ENCODE data around the gene ZNF165. TPM values are rescaled to one million over a fixed set of nuclear protein-coding genes. Genes with fewer than 3 reads are reported as not detected.

The ZNF165 gene
- 0.32 and 0.49 TPM in 2 replicates for total RNA-seq

DNA sequence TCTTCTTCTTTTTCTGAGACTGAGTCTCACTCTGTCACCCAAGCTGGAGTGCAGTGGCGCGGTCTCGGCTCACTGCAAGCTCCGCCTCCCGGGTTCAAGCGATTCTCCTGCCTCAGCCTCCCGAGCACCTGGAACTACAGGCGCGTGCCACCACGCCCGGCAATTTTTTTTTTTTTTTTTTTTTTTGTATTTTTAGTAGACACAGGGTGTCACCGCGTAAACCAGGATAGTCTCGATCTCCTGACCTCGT, at the start of gene ZNF165:
Gene ZNF165 (plus strand): TSS at position 188 of the 250 bp plus-strand sequence. CDS start 4,913 bp downstream, outside the sequence.

DNA sequence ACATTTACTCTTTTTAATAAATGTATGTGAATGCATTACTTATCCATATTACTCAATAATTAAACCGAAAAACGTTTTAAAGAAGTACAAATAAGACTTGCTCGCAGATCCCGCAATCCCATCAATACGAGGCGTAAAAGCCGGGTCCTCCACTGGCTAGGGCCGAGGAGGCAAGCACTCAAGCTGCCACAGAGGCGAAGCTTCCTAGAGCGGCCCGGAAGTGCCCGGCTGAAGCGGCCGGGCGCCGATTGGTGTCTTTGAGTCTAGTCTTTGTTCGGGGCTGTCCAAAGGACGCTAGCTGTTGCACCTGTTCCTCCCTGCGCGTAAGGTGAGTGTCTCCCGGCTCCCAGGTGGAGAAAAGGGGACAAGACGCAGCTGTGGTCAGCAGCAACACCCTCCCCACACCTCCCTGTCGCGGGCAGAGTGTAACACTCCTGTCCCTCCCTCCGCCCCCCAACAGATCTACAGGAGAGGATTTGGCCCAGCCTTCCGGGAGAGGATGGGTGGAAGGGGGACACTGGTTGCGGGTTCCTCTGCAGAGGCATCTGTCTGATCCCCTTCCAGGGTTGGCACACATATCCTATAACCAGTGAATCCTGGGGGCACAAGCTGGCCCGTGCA, 44.1 kb downstream of the ZNF165 start, which contains the start of gene ZSCAN16:
Gene ZSCAN16 (plus strand): TSS at position 260 of the 621 bp plus-strand sequence. CDS start 835 bp downstream, outside the sequence.

Other genes starting within 250 kb of the ZNF165 start
- not detected in 2 replicates for gene OR2B2, start 168.2 kb upstream of the ZNF165 start, total RNA-seq
- not detected in 2 replicates for gene OR2B6, start 123.3 kb upstream of the ZNF165 start, total RNA-seq
- 1.9 and 2.7 TPM in 2 replicates for gene ZSCAN16, start 44.0 kb downstream of the ZNF165 start, total RNA-seq
- gene ZKSCAN8, start 61.3 kb downstream of the ZNF165 start, total RNA-seq: 24.4 and 31.2 TPM in 2 replicates
- gene ZSCAN9, start 144.7 kb downstream of the ZNF165 start, total RNA-seq: 9.6 and 14.6 TPM in 2 replicates
- gene ZKSCAN4, start 171.7 kb downstream of the ZNF165 start, total RNA-seq: 4.5 and 6.0 TPM in 2 replicates
- 0.65 and 0.73 TPM in 2 replicates for gene NKAPL, start 178.7 kb downstream of the ZNF165 start, total RNA-seq
- gene ZSCAN26, start 186.6 kb downstream of the ZNF165 start, total RNA-seq: 20.3 and 24.7 TPM in 2 replicates
- 5.3 and 7.0 TPM in 2 replicates for gene PGBD1, start 201.0 kb downstream of the ZNF165 start, total RNA-seq